Measurements from ENCODE around the gene DYNC1I2.

DYNC1I2 gene

DNA sequence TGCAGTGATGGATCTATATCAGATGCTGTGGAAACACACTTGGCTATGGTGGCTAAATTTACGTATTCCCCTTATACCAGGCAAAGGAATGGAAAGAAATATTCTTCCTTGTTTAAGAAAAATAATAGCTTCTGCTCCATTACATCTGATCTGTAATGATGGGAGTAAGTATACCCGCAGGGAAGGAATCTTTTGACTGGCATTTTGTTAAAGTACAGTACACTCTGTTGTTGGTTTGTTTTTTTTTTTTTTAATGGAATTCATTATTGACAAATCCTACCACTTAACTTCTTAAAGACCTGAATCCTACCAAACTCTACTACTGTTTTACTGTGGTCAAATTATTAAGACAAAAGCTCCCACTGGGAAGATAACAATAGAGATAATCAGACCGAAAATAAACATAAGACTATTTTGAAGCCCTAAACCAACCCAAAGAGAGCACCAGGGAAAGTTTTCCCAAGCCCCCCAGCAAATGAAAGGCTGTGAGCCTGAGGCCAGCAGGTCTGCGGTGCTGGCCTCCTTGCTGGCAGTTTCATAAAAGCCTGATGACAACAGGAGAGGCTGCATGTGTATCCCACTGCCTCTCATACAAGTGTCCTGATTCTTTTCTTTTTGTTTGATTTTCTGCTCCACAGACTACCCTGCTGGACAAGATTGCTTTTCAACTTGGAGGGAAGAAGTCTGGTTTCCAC is 105.8 kb downstream of the DYNC1I2 start:
- TF ChIP-seq CTCF (IDR thresholded peaks at IDR 0.05) (no peak), ZFX (IDR thresholded peaks at IDR 0.05; ENCODE audit: borderline replicate concordance) (no peak)
- no peak overlapping the region for H3K27ac ChIP-seq

- TF ChIP-seq CTCF (IDR thresholded peaks at IDR 0.05) (no peak), ZFX (IDR thresholded peaks at IDR 0.05; ENCODE audit: borderline replicate concordance) (no peak)
- H3K27ac ChIP-seq: no peak overlapping the region
Measured at GRCh38 chr2:171793691-171794678, 106.7 kb downstream of the DYNC1I2 start.

DNA sequence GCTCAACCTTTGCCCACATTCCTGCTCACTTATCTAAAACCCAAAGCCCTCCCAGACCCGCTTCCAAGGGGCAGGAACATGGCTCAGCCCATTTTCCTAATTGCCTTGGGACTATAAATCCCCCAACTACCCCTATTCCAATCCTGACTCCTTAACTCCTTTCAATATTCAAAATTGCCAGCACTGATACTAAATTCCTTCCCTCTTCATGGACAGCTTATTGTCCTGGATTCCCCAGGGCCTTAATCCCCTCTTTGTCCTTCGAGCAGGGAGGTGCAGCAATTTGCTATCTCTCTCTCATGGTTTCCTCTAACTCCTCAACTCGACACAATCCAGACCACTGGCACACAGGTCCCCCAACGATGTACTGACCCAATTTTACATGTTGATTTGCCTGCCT is 107.6 kb downstream of the DYNC1I2 start:
- H3K27ac ChIP-seq: no peak overlapping the region
- TF ChIP-seq CTCF (IDR thresholded peaks at IDR 0.05): no peak
- TF ChIP-seq ZFX (IDR thresholded peaks at IDR 0.05; ENCODE audit: borderline replicate concordance): no peak

Measured in 22Rv1 (cell line).